ENCODE results near the gene ATL3. TPM values are rescaled to one million over a fixed set of nuclear protein-coding genes. Genes with fewer than 3 reads are reported as not detected.
A peak's percentile ranks its signal among the peaks of the same experiment; 100 is the strongest.

The ATL3 gene
- total RNA-seq, 1 donor from 2014 or later, result 96.9 TPM

DNA sequence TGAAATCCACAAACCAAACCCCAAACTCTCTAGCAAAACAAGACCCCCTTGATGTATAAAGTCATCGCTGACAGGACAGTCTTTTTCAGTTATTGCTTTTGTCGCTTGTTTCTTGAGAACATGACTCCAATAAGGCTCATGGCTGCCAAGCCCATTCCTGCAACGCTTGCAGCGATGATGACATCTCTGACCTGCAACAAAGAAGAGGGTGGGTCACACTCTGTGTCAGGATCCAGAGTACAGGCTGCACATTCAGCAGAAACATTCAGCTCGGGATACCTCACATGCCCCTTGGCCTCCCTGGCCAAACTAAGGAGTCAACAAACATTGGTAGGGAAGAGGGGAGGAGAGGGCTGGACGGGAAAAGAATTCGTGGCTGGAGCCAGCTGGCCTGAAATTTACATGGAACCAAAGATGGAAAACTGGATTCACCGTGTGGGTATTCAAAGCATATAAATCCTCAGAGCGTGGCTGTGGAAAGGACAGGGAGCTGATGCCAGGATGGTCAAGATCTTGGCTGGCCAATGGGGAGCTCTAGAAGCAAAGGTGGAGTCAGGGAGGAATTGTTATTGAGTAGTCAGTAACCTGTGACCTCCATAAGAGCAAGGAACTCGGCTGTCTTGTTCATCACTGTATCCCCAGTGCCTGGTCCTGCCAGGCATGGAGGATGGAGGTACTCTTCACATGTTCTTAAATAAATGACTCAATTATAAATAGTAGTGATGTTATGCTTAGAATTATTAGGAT, 96.1 kb downstream of the ATL3 start:
- TF ChIP-seq, protein P1, sequence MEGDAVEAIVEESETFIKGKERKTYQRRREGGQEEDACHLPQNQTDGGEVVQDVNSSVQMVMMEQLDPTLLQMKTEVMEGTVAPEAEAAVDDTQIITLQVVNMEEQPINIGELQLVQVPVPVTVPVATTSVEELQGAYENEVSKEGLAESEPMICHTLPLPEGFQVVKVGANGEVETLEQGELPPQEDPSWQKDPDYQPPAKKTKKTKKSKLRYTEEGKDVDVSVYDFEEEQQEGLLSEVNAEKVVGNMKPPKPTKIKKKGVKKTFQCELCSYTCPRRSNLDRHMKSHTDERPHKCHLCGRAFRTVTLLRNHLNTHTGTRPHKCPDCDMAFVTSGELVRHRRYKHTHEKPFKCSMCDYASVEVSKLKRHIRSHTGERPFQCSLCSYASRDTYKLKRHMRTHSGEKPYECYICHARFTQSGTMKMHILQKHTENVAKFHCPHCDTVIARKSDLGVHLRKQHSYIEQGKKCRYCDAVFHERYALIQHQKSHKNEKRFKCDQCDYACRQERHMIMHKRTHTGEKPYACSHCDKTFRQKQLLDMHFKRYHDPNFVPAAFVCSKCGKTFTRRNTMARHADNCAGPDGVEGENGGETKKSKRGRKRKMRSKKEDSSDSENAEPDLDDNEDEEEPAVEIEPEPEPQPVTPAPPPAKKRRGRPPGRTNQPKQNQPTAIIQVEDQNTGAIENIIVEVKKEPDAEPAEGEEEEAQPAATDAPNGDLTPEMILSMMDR (IDR thresholded peaks at IDR 0.05), result no peak
- Mint-ChIP-seq H3K4me3 (ENCODE audit: unreplicated experiment) (peak overlapping the region; percentile 70), H3K27me3 (ENCODE audit: unreplicated experiment) (peaks cover 17% of the 10 kb centered on the region), H3K27ac (ENCODE audit: unreplicated experiment) (peak overlapping the region; percentile 93), H3K4me1 (ENCODE audit: unreplicated experiment) (peaks cover 14% of the 10 kb centered on the region), H3K9me3 (ENCODE audit: unreplicated experiment) (no peaks in the 10 kb centered on the region), H3K36me3 (ENCODE audit: unreplicated experiment) (peaks cover 8% of the 10 kb centered on the region)
- DNase-seq (ENCODE audit: extremely low spot score, unreplicated experiment), result peak; percentile 66

Other genes starting within 250 kb of the ATL3 start
- gene PLAAT5, start 180.2 kb downstream of the ATL3 start, total RNA-seq, result not detected in 2 replicates
- not detected in 2 replicates for gene LGALS12, start 165.3 kb downstream of the ATL3 start, total RNA-seq
- gene PLAAT4, start 134.6 kb downstream of the ATL3 start, total RNA-seq, result 7.3 and 8.5 TPM in 2 replicates
- gene PLAAT2, start 108.0 kb downstream of the ATL3 start, total RNA-seq, result not detected in 2 replicates
- gene PLAAT3, start 56.9 kb downstream of the ATL3 start, total RNA-seq, result 19.0 and 20.0 TPM in 2 replicates
- 109 and 117 TPM in 2 replicates for gene RTN3, start 10.1 kb upstream of the ATL3 start, total RNA-seq
- 32.1 and 34.3 TPM in 2 replicates for gene ZFTA, start 97.4 kb upstream of the ATL3 start, total RNA-seq
- 32.1 and 33.5 TPM in 2 replicates for gene SPINDOC, start 142.1 kb upstream of the ATL3 start, total RNA-seq
- 31.8 and 33.4 TPM in 2 replicates for gene MARK2, start 167.7 kb upstream of the ATL3 start, total RNA-seq
- 2.5 and 2.6 TPM in 2 replicates for gene RCOR2, start 245.8 kb upstream of the ATL3 start, total RNA-seq

Data from osteocyte (in vitro differentiated cells).